SJCRH30 (cell line): ENCODE data around the gene CLIC5. TPM values are rescaled to one million over a fixed set of nuclear protein-coding genes. Genes with fewer than 3 reads are reported as not detected.

Experiments used
- DNase-seq, 2 experiments: peaks; one replicate each; pipeline ENCODE4 v3.0.0-alpha.2; 2015 to 2020
- H3K27ac ChIP-seq: fragments of 250-450 bp; sonication (Bioruptor Pico); 2 replicates; pipeline ENCODE4 v1.5.1; 2020; ENCODE audit warnings: mild to moderate bottlenecking, moderate library complexity
- H3K27me3 ChIP-seq: fragments of 250-450 bp; sonication (Bioruptor Pico); 2 replicates; pipeline ENCODE4 v1.5.1; 2020; ENCODE audit warnings: mild to moderate bottlenecking, moderate library complexity
- H3K36me3 ChIP-seq: fragments of 250-450 bp; sonication (Bioruptor Pico); 2 replicates; pipeline ENCODE4 v1.5.1; 2020; ENCODE audit warnings: mild to moderate bottlenecking, moderate library complexity
- H3K4me1 ChIP-seq: fragments of 250-450 bp; sonication (Bioruptor Pico); 2 replicates; pipeline ENCODE4 v1.5.1; 2020; ENCODE audit warnings: mild to moderate bottlenecking, moderate library complexity
- H3K4me3 ChIP-seq: fragments of 250-450 bp; sonication (Bioruptor Pico); 2 replicates; pipeline ENCODE4 v1.5.1; 2020; ENCODE audit warnings: mild to moderate bottlenecking, moderate library complexity
- H3K9me3 ChIP-seq: fragments of 250-450 bp; sonication (Bioruptor Pico); replicated peaks from 2 replicates; pipeline ENCODE4 v1.5.1; 2020; ENCODE audit warnings: mild to moderate bottlenecking, moderate library complexity
- total RNA-seq: library from RNA; depleted of rRNA; stranded (reverse); fragments of >200 nt; shearing (Covaris generic); gene quantifications from 2 replicates; pipeline ENCODE4 v1.2.3, GENCODE V29; 2014

CLIC5 gene
- total RNA-seq, 1 experiment from 2014 or later: 0.06 TPM

DNA sequence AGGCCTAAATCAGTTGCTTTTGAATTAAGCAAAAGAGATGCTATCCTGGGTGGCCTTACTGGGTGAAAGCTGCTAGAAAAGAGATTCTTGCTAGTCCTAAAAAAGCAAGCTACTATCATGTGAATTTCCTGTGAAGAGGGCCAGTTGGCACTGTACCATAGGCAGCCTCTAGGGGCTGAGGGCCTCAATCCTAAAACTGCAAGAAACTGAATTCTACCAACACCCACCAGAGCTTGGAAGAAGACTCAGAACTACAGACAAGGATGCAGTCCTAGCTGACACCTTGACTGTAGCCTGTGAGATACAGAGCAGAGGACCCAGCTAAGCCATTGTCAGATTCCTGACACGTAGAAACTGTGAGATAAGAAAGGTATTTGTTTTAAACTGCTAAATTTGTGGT lies 24.5 kb downstream of the CLIC5 start:
- H3K4me1 ChIP-seq: no peaks in the 10 kb centered on the region
- no peak for DNase-seq
- no peak overlapping the region for H3K27ac ChIP-seq
- no peak overlapping the region for H3K4me3 ChIP-seq
- no peaks in the 10 kb centered on the region for H3K9me3 ChIP-seq
- H3K36me3 ChIP-seq: no peaks in the 10 kb centered on the region
- no peaks in the 10 kb centered on the region for H3K27me3 ChIP-seq

DNA sequence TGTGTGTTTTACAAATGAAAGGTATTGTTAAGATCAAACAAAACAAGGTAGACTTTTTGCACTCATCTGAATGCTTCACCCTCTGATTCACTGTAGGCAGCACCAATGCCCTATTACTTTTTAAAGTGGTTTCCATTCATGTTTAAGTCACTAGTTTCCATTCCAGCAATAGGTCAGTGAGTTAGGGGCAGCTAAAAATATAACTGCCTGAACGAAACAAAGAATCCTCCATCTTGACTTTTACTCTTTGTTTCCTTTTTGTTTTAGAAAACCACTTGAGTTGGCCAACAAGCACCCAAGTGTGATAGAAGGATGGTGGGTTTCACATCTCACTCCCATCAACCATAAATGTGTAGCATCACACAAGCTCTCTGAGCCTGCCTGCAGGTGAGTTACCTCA lies 25.5 kb downstream of the CLIC5 start:
- Histone ChIP-seq H3K27ac (no peak overlapping the region), H3K4me1 (no peaks in the 10 kb centered on the region), H3K4me3 (no peak overlapping the region), H3K27me3 (no peaks in the 10 kb centered on the region), H3K36me3 (no peaks in the 10 kb centered on the region), H3K9me3 (no peaks in the 10 kb centered on the region)
- no peak for DNase-seq

DNA sequence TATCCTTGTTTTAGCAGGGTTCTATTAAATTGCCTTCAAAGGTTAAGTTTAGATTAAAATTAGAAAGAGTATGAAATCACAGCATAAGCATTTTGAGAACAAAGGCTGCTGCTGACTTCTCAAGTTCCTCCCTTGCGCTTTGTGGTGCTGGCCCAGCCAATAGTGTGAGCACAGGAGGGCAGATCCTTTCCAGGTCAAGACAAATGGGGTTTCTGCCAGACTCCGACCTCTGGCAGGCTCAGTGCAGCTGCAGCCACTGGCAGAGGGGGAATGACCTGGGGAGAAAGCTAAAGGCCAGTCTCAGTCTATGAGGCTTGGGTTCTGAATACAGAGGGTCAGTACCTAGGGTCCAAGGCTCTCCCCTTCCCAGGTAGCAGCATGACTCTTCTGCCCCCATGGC lies 27.0 kb downstream of the CLIC5 start:
- H3K36me3 ChIP-seq: no peaks in the 10 kb centered on the region
- H3K4me3 ChIP-seq: no peak overlapping the region
- H3K27me3 ChIP-seq: no peaks in the 10 kb centered on the region
- no peaks in the 10 kb centered on the region for H3K9me3 ChIP-seq
- H3K27ac ChIP-seq: no peak overlapping the region
- DNase-seq: no peak
- H3K4me1 ChIP-seq: no peaks in the 10 kb centered on the region

DNA sequence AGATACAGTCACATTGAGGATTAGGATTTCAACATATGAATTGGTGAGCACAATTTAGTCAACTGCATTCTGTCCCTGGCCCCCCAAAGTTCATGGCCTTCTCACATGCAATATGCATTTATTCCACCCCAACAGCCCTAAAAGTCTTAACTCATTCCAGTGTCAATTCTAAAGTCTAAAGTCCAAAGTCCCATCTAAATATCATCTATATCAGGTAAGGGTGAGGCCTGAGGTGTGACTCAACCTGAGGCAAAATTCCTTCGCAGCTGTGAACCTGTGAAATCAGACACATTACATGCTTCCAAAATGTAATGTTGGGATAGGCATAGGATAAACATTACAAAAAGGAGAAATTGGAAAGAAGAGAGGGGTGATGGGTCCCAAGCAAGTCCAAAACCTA lies 27.8 kb downstream of the CLIC5 start:
- no peak overlapping the region for H3K27ac ChIP-seq
- no peaks in the 10 kb centered on the region for H3K4me1 ChIP-seq
- H3K9me3 ChIP-seq: no peaks in the 10 kb centered on the region
- no peak for DNase-seq
- no peak overlapping the region for H3K4me3 ChIP-seq
- no peaks in the 10 kb centered on the region for H3K36me3 ChIP-seq
- no peaks in the 10 kb centered on the region for H3K27me3 ChIP-seq

DNA sequence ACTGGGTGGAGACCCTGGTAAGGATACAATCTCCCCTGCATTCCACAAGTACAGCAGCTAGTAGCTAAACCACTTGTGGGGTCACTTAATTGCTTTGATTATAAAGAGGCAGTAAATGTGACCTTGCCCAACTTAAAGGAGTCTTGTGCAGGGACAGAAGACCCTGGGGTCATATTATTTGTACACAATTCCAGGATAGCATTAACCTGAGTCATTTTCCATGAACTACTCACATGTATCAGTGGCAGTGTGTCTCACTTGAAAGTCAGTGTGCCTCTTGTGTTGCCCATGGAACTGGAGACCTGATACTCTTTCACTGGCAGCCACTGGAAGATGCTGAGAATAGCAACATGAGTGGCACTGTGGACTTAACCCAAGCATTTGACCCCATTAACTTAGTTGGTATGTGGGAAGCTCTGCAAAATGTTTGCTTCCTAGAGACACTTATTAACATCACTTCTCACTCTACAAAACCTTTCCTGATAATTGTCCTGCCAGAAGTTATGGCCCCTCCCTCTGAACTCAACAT lies 28.9 kb downstream of the CLIC5 start:
- Histone ChIP-seq H3K27ac (no peak overlapping the region), H3K36me3 (no peaks in the 10 kb centered on the region), H3K4me1 (no peaks in the 10 kb centered on the region), H3K9me3 (no peaks in the 10 kb centered on the region), H3K27me3 (no peaks in the 10 kb centered on the region), H3K4me3 (no peak overlapping the region)
- no peak for DNase-seq

DNA sequence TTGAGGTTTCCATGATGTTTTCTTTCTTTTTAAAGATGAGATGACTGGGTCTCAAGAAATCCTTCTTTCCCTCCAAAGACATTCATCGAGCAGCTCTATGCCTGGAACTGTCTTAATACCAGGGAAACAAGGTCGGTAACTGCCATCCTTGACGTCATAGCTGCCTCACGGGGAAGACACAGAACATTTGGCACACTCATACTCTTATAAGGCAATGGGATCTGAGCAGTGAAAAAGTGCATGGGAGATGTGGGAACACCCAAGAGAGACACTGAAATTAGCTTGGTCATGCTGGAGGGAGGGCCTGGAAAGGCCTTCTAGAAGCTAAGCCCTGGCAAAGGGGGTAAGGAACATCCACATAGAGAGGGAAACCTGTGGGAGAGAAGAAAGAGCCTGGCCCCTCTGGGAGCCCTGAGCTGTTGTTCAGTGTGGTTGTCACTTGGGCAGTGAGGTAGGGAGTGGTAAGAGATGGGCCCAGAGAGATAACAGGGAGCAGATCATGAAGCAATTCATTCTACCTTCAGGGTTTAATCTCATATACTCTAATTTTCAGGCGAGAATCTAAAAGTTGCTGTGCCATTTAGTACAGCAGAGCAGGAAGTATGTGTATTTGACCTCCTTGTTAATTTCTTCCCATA lies 30.8 kb downstream of the CLIC5 start:
- no peaks in the 10 kb centered on the region for H3K27me3 ChIP-seq

DNA sequence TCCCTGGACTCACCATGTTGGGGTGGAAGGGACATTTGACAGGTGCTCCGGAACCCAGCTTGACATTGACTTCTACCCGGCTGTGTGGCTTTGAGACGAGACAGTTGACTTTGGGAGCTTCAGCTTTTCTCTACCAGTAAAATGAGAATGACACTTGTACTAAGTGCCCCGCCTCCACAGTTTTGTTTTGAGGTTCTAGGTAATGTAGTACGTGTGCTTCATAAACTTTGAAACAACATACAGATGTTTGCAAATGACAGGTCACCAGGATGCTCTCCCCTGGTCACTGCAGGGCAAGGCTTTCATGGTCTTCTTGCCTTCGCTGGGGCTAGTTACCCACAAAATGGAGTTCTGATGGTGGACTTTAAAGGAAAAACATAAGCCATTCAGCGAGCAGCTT lies 31.3 kb downstream of the CLIC5 start:
- Histone ChIP-seq H3K27me3 (no peaks in the 10 kb centered on the region), H3K9me3 (no peaks in the 10 kb centered on the region), H3K27ac (no peak overlapping the region), H3K36me3 (no peaks in the 10 kb centered on the region), H3K4me1 (no peaks in the 10 kb centered on the region), H3K4me3 (no peak overlapping the region)
- no peak for DNase-seq

More for the DNA sequence above, 30.8 kb downstream of the CLIC5 start:
- DNase-seq: no peak
- H3K27ac ChIP-seq: no peak overlapping the region
- no peak overlapping the region for H3K4me3 ChIP-seq
- H3K36me3 ChIP-seq: no peaks in the 10 kb centered on the region
- H3K4me1 ChIP-seq: no peaks in the 10 kb centered on the region
- no peaks in the 10 kb centered on the region for H3K9me3 ChIP-seq

DNA sequence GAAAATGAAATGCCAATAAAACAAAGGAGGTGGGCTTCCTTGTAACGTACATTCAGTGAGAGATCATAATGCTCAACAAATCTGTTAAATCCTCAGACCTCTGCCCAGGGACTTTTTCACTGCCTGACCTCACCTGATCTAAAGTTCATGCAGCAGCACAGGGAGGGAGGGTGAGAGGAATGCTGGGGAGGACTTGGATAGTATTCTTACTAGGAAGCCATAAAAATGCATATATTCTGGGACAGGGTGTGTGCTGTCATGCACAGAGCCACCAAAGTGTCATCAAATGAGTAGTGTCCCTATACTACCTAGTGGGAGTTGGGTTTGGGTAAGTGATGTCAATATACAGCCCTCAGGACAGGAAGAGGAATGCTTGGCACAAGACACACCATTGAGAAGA lies 32.6 kb downstream of the CLIC5 start:
- H3K9me3 ChIP-seq: no peaks in the 10 kb centered on the region
- H3K4me3 ChIP-seq: no peak overlapping the region
- no peak for DNase-seq
- H3K27me3 ChIP-seq: no peaks in the 10 kb centered on the region
- no peaks in the 10 kb centered on the region for H3K36me3 ChIP-seq
- H3K4me1 ChIP-seq: no peaks in the 10 kb centered on the region
- no peak overlapping the region for H3K27ac ChIP-seq

DNA sequence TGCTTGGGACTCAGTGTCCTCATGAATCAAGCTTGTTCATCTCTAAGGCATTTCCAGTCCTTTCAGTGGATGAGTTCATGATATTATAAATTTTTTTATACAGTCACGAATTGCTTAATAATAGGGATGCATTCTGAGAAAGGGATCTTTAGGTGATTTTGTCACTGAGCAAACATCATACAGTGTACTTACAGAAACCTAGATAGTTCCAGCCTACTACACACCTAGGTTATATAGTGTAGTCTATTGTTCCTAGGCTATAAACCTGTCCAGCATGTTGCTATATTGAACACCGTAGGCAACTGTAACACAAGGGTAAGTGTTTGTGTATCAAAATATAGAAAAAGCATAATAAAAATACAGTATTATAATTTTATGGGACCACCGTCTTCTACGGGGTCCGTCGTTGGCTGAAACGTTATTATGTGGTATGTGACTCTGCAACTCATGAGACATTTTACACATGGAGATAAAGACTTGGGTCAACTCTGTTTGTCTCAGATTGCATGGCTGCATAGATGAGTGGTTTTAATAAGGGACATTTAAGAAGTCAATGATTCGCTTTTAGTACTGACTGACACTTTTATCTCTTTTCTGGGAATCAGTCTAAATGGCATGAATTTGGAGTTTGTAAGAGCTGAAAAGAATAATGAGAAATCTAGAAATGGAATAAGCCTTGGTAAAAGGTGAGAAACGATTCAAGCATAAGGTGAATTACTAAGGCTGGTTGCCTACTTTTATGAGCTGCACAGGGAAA lies 33.2 kb downstream of the CLIC5 start:
- Histone ChIP-seq H3K4me1 (no peaks in the 10 kb centered on the region), H3K4me3 (no peak overlapping the region)
- no peak for DNase-seq

DNA sequence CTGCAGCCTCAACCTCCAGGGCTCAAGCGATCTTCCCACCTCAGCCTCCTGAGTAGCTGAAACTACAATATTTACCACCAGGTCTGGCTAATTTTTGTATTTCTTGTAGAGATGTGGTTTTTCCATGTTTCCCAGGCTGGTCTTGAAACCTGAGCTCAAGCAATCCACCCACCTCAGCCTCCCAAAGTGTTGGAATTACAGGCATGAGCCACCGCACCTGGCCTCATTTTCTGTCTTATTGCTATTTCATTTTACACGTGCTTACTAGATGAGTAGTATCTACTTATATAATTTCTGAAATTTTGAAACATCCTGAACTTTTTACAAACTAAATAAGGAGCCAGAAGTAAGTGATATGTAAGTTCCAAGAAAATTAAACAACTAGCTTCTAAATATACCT lies 34.6 kb downstream of the CLIC5 start:
- Histone ChIP-seq H3K4me1 (no peaks in the 10 kb centered on the region), H3K27ac (no peak overlapping the region), H3K36me3 (no peaks in the 10 kb centered on the region), H3K27me3 (no peaks in the 10 kb centered on the region), H3K4me3 (no peak overlapping the region), H3K9me3 (no peaks in the 10 kb centered on the region)
- no peak for DNase-seq

More for the DNA sequence above, 33.2 kb downstream of the CLIC5 start:
- H3K27me3 ChIP-seq: no peaks in the 10 kb centered on the region
- H3K36me3 ChIP-seq: no peaks in the 10 kb centered on the region
- no peak overlapping the region for H3K27ac ChIP-seq
- no peaks in the 10 kb centered on the region for H3K9me3 ChIP-seq

DNA sequence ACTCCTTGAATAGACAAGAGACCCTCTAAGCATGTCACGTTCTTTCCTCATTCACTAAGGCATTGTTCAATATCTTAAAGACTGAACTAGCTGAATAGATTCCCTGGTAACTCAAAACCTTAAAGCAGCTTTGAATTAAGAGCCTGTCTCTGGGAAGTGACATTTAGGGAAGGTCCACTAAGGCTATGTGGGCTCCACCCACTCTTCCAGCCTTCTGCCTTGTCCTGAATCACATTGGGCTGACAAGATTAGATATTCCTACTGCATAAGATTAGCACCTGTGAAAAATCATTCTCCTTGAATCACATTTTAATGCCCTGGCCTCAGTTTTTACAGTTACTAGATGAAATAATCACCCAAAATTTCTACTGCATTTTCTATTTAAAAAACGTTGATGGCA lies 36.3 kb downstream of the CLIC5 start:
- no peak overlapping the region for H3K27ac ChIP-seq
- H3K36me3 ChIP-seq: no peaks in the 10 kb centered on the region
- no peaks in the 10 kb centered on the region for H3K9me3 ChIP-seq
- no peaks in the 10 kb centered on the region for H3K27me3 ChIP-seq
- no peaks in the 10 kb centered on the region for H3K4me1 ChIP-seq
- no peak for DNase-seq
- H3K4me3 ChIP-seq: no peak overlapping the region

DNA sequence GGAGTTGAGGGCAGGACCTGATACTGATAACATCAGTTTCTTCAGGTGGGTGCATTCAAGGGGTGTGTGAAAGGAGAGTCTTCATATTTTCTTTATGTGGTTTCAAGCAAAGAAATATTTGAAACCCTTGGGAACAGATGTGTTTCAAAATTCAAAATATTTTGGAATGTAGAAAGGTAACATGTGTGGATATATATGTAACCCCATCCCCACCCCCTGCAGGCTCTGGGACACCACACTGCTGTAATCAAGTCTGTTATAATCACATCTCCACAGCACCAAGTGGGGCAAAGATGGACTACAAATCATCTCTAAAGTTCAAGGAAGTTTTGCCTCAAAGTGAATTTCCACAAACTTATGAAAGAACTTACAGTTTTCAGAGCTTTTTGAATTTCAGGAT lies 41.1 kb downstream of the CLIC5 start:
- Histone ChIP-seq H3K27me3 (no peaks in the 10 kb centered on the region), H3K4me3 (no peak overlapping the region), H3K9me3 (no peaks in the 10 kb centered on the region), H3K27ac (no peak overlapping the region), H3K36me3 (no peaks in the 10 kb centered on the region), H3K4me1 (no peaks in the 10 kb centered on the region; the same call in 1 of the 2 replicates)
- DNase-seq: no peak

DNA sequence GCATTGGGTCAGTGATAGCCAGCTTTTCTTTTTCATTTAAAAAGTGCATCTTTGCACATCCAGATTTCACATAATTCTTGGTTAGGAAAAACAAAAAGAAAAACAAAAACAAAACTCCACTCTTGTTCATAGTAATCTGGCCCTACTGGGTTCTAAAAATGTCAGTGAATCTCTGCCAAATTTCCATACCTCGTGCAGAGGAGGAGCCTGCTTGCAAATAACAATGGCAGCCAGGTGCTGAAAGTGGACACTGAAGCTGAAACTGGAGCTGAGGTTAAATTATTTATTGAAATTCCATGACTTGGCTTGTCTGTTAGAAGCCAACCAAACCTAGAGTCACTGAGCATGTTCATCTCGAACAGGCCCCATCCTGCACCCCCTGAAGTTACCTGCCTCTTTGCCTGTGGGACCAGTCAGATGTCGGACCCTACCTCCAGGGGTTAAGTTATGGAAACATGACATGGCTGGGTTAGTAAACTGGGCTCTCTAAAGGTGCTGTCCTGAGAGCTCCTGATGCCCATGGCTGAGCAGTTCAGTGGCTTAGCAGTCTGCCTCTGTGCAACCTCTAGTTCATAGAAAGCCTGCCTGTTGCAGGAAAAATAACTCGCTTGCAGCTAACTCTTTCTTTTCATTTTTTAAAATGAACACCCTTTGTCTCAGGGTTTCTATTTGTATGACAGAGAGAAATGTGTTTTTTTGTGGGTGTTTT lies 42.7 kb downstream of the CLIC5 start:
- Histone ChIP-seq H3K27ac (no peak overlapping the region), H3K36me3 (no peaks in the 10 kb centered on the region), H3K4me3 (no peak overlapping the region), H3K4me1 (no peaks in the 10 kb centered on the region; the same call in 1 of the 2 replicates), H3K27me3 (no peaks in the 10 kb centered on the region), H3K9me3 (no peaks in the 10 kb centered on the region)
- DNase-seq: no peak

DNA sequence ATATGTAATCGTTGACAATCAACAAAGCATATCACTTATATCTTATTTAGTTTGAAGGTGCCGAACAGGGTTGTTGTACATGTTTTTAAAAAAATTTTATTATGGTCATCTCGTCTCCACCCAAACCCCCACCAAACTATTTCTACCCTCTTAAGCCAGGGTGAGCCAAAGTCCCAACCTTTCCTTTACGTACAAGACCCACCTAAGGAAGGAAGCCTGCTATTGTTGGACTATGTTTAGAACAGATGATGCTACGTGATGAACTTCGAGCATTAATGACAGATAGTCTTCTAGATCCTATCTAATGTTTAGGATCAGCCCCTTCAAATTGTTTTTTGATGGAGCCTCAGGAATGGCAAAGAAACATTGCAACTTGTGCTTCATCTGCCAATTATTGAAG lies 44.4 kb downstream of the CLIC5 start:
- Histone ChIP-seq H3K27me3 (no peaks in the 10 kb centered on the region), H3K9me3 (no peaks in the 10 kb centered on the region), H3K4me1 (peaks cover 9% of the 10 kb centered on the region), H3K36me3 (no peaks in the 10 kb centered on the region), H3K4me3 (no peak overlapping the region), H3K27ac (no peak overlapping the region)
- no peak for DNase-seq

DNA sequence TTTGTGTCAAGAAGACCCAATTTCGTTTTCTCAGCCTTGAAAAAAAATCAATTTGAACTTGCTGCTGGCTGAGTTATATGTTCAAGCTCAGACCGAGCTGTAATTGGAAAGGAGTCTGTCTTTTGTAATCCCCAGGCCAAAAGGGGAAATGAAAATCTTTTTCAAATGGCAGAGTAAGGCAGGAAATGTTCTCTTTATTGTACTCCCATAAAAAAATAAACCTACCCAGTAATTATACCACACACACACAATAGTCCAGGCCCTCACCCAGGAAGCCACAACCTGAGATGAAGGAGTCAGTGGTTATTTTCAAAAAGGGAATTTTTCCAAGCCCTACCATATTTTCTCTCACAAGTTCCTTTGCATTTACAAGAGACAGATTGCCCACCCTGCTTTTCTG lies 45.3 kb downstream of the CLIC5 start:
- no peaks in the 10 kb centered on the region for H3K27me3 ChIP-seq
- DNase-seq: no peak

More for the DNA sequence above, 45.3 kb downstream of the CLIC5 start:
- Histone ChIP-seq H3K36me3 (no peaks in the 10 kb centered on the region), H3K9me3 (no peaks in the 10 kb centered on the region), H3K4me1 (peaks cover 19% of the 10 kb centered on the region), H3K27ac (no peak overlapping the region), H3K4me3 (no peak overlapping the region)
